SU-DHL-6 (cell line): ENCODE measurements around the gene NYNRIN.

Source experiments
- H2AFZ ChIP-seq: fragments of 200-600 bp; sonication (generic); 2 replicates; pipeline ENCODE4 v1.6.1; 2014; ENCODE audit warnings: low read depth, mild to moderate bottlenecking, moderate library complexity, mixed read lengths, antibody characterized with exemption, low read length; ENCODE audit not compliant: severe bottlenecking
- H3F3A ChIP-seq: fragments of 200-600 bp; shearing (Covaris generic); 2 replicates; pipeline ENCODE4 v1.6.0; 2016; ENCODE audit warnings: antibody characterized with exemption, mild to moderate bottlenecking; ENCODE audit not compliant: insufficient read depth
- H3K27ac ChIP-seq: fragments of 200-600 bp; sonication (generic); 2 replicates; pipeline ENCODE4 v1.5.1; 2016; ENCODE audit warnings: low read depth, mild to moderate bottlenecking, low read length, moderate library complexity, mixed read lengths
- H3K27me3 ChIP-seq: fragments of 200-600 bp; sonication (generic), shearing (Covaris generic); 2 replicates; pipeline ENCODE4 v1.6.0; 2014; ENCODE audit warnings: mild to moderate bottlenecking, low read length
- H3K36me3 ChIP-seq: fragments of 200-600 bp; sonication (generic); 2 replicates; pipeline ENCODE4 v1.6.1; 2014; ENCODE audit warnings: mild to moderate bottlenecking, low read length, mixed read lengths
- H3K4me2 ChIP-seq: fragments of 300-600, 200-600 bp; shearing (Covaris generic), sonication (generic); 2 replicates; pipeline ENCODE4 v1.6.0; 2014; ENCODE audit warnings: low read length, low read depth, mild to moderate bottlenecking; ENCODE audit not compliant: poor library complexity, severe bottlenecking
- H3K4me3 ChIP-seq: fragments of 200-600 bp; sonication (generic); 2 replicates; pipeline ENCODE4 v1.5.1; 2014; ENCODE audit warnings: antibody characterized with exemption, low read length, mild to moderate bottlenecking, mixed read lengths; ENCODE audit not compliant: insufficient read depth, poor library complexity, severe bottlenecking
- H3K79me2 ChIP-seq: fragments of 200-600 bp; sonication (generic); 2 replicates; pipeline ENCODE4 v1.6.1; 2014; ENCODE audit warnings: mild to moderate bottlenecking, low read length, moderate library complexity; ENCODE audit not compliant: insufficient read depth
- H3K9ac ChIP-seq: fragments of 200-600 bp; sonication (generic); 2 replicates; pipeline ENCODE4 v1.7.0; 2014; ENCODE audit warnings: mild to moderate bottlenecking, low read length
- H3K9me2 ChIP-seq: fragments of 200-600 bp; sonication (generic); replicated peaks from 2 replicates; pipeline ENCODE4 v1.6.1; 2014; ENCODE audit warnings: low read length; ENCODE audit not compliant: insufficient read depth
- H3K9me3 ChIP-seq: fragments of 200-600 bp; sonication (generic); 2 replicates; pipeline ENCODE4 v1.6.1; 2014; ENCODE audit warnings: low read length, mixed read lengths; ENCODE audit not compliant: insufficient read depth
- H4K20me1 ChIP-seq: fragments of 200-600 bp; sonication (generic); 2 replicates; pipeline ENCODE4 v1.6.1; 2014; ENCODE audit warnings: low read depth, mild to moderate bottlenecking, antibody characterized with exemption, low read length, moderate library complexity, mixed read lengths
- EZH2phosphoT487 ChIP-seq: fragments of 200-600 bp; sonication (generic), shearing (Covaris generic); conservative IDR thresholded peaks from 2 replicates; pipeline ENCODE4 v1.6.1; 2018; ENCODE audit warnings: mild to moderate bottlenecking, antibody characterized with exemption, low read length, moderate library complexity, mixed read lengths
- TF ChIP-seq, protein P1 (sequence below): fragments of 200-600 bp; sonication (generic); IDR thresholded peaks from one replicate; pipeline ENCODE4 v1.5.1; 2017; ENCODE audit warnings: antibody characterized with exemption, mild to moderate bottlenecking, low read length, moderate library complexity; ENCODE audit not compliant: insufficient read depth, poor library complexity, severe bottlenecking

Gene NYNRIN

DNA sequence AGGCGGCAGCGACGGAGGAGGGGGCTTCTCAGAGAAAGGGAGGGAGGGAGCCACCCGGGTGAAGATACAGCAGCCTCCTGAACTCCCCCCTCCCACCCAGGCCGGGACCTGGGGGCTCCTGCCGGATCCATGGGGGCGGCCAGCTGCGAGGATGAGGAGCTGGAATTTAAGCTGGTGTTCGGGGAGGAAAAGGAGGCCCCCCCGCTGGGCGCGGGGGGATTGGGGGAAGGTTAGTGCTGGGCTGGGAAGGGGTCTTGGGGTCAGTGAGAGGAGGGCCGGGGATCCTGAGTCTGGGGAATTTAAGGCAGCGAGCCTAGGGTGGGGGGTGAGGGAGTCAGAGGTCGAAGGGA lies 30.6 kb upstream of the NYNRIN start:
- no peak overlapping the region for H3K4me3 ChIP-seq

DNA sequence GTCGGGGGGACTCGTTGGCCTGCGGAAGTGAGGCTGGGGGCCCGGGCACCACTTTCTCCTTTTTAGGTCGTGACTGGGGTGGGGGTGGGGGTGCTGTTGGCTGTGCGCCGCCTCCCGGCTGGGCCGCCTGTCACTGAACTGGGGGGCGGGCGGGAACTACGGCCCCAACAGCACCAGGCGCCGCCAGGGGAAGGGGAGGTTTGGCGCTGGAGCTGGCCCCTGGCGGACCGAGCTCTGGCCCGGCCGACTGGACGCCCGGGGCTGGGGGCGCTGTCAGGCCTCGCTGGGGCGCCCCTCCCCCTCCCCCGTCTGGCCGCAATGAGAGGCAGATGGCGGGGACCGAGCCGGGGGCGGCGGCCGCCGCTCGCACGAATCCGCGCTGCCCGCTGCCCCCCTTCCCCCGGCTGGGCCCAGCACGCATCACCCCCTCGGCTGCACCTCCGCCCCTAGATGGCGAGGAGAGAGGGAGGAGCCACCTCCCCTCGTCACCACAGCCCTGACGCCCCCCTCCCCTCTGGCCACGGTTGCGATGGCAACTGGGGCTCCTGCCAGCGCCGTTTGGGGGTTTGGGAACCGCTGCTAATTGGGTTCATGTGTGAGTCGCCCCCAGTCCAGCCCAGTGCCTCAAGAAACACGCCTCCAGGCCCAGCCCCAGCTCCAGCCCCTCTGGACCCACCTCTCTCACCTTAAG lies 30.1 kb upstream of the NYNRIN start:
- H3K4me3 ChIP-seq = no peak overlapping the region
- H3K9me2 ChIP-seq = no peaks in the 10 kb centered on the region
- H4K20me1 ChIP-seq = no peaks in the 10 kb centered on the region
- peak overlapping the region; percentile 79 for H3K4me2 ChIP-seq
- peaks cover 4% of the 10 kb centered on the region for H3F3A ChIP-seq
- H3K36me3 ChIP-seq = no peaks in the 10 kb centered on the region
- peak overlapping the region; percentile 46; the same call in 1 of the 2 replicates for H3K9ac ChIP-seq
- no peak overlapping the region for H3K27ac ChIP-seq
- H2AFZ ChIP-seq = no peak overlapping the region
- TF ChIP-seq, protein P1, sequence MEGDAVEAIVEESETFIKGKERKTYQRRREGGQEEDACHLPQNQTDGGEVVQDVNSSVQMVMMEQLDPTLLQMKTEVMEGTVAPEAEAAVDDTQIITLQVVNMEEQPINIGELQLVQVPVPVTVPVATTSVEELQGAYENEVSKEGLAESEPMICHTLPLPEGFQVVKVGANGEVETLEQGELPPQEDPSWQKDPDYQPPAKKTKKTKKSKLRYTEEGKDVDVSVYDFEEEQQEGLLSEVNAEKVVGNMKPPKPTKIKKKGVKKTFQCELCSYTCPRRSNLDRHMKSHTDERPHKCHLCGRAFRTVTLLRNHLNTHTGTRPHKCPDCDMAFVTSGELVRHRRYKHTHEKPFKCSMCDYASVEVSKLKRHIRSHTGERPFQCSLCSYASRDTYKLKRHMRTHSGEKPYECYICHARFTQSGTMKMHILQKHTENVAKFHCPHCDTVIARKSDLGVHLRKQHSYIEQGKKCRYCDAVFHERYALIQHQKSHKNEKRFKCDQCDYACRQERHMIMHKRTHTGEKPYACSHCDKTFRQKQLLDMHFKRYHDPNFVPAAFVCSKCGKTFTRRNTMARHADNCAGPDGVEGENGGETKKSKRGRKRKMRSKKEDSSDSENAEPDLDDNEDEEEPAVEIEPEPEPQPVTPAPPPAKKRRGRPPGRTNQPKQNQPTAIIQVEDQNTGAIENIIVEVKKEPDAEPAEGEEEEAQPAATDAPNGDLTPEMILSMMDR = no peak
- no peak for TF ChIP-seq EZH2phosphoT487
- H3K27me3 ChIP-seq = no peaks in the 10 kb centered on the region
- no peaks in the 10 kb centered on the region for H3K9me3 ChIP-seq
- no peaks in the 10 kb centered on the region for H3K79me2 ChIP-seq

More for the DNA sequence above, 30.6 kb upstream of the NYNRIN start:
- Histone ChIP-seq H3K9me2 (no peaks in the 10 kb centered on the region), H3K36me3 (no peaks in the 10 kb centered on the region), H2AFZ (no peak overlapping the region), H3K27me3 (no peaks in the 10 kb centered on the region), H3K79me2 (no peaks in the 10 kb centered on the region), H3F3A (peaks cover 4% of the 10 kb centered on the region), H3K9me3 (no peaks in the 10 kb centered on the region), H3K27ac (no peak overlapping the region), H3K4me2 (peak overlapping the region; percentile 79), H4K20me1 (no peaks in the 10 kb centered on the region), H3K9ac (peak overlapping the region; percentile 46; the same call in 1 of the 2 replicates)
- no peak for TF ChIP-seq EZH2phosphoT487
- TF ChIP-seq, protein P1 = no peak

DNA sequence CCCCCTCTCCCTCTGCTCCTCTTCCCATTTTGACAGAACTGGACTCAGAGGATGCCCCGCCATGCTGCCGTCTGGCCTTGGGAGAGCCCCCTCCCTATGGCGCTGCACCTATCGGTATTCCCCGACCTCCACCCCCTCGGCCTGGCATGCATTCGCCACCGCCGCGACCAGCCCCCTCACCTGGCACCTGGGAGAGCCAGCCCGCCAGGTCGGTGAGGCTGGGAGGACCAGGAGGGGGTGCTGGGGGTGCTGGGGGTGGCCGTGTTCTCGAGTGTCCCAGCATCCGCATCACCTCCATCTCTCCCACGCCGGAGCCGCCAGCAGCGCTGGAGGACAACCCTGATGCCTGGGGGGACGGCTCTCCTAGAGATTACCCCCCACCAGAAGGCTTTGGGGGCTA lies 29.3 kb upstream of the NYNRIN start:
- no peak overlapping the region for H3K9ac ChIP-seq
- H3K9me3 ChIP-seq = no peaks in the 10 kb centered on the region
- H3K27me3 ChIP-seq = no peaks in the 10 kb centered on the region
- no peaks in the 10 kb centered on the region for H3K79me2 ChIP-seq
- no peak overlapping the region for H2AFZ ChIP-seq
- H3K9me2 ChIP-seq = no peaks in the 10 kb centered on the region
- H3K27ac ChIP-seq = no peak overlapping the region
- no peak overlapping the region for H3K4me3 ChIP-seq
- H3K4me2 ChIP-seq = no peak overlapping the region
- peaks cover 4% of the 10 kb centered on the region for H3F3A ChIP-seq
- no peaks in the 10 kb centered on the region for H4K20me1 ChIP-seq
- H3K36me3 ChIP-seq = no peaks in the 10 kb centered on the region
- TF ChIP-seq EZH2phosphoT487 = no peak

DNA sequence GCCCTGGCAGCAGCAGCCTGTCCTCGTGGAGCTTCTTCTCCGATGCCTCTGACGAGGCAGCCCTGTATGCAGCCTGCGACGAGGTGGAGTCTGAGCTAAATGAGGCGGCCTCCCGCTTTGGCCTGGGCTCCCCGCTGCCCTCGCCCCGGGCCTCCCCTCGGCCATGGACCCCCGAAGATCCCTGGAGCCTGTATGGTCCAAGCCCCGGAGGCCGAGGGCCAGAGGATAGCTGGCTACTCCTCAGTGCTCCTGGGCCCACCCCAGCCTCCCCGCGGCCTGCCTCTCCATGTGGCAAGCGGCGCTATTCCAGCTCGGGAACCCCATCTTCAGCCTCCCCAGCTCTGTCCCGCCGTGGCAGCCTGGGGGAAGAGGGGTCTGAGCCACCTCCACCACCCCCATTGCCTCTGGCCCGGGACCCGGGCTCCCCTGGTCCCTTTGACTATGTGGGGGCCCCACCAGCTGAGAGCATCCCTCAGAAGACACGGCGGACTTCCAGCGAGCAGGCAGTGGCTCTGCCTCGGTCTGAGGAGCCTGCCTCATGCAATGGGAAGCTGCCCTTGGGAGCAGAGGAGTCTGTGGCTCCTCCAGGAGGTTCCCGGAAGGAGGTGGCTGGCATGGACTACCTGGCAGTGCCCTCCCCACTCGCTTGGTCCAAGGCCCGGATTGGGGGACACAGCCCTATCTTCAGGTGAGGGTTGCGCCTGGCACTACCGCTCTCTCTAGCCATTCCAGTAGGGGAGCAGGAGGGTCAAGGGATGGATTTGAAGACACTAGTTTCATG lies 28.7 kb upstream of the NYNRIN start:
- no peaks in the 10 kb centered on the region for H3K27me3 ChIP-seq
- H3K36me3 ChIP-seq = no peaks in the 10 kb centered on the region
- no peak overlapping the region for H3K27ac ChIP-seq
- H3K79me2 ChIP-seq = no peaks in the 10 kb centered on the region
- TF ChIP-seq, protein P1 = no peak
- TF ChIP-seq EZH2phosphoT487 = no peak
- H3K9me3 ChIP-seq = no peaks in the 10 kb centered on the region
- no peak overlapping the region for H3K4me3 ChIP-seq
- no peak overlapping the region for H3K9ac ChIP-seq
- H3K4me2 ChIP-seq = no peak overlapping the region
- H3F3A ChIP-seq = peaks cover 4% of the 10 kb centered on the region
- no peaks in the 10 kb centered on the region for H3K9me2 ChIP-seq
- H2AFZ ChIP-seq = no peak overlapping the region
- no peaks in the 10 kb centered on the region for H4K20me1 ChIP-seq
